Urinary bladder (tissue), 4 donors: ENCODE measurements around the gene FYN. TPM values are rescaled to one million over a fixed set of nuclear protein-coding genes. Genes with fewer than 3 reads are reported as not detected.

Experiments used
- DNase-seq: peaks from one replicate; pipeline ENCODE4 v3.0.0-alpha.2; 2015; ENCODE audit errors: extremely low spot score
- H3K27ac ChIP-seq: one replicate; pipeline ENCODE4 v1.5.1; 2013; ENCODE audit warnings: low read depth, mild to moderate bottlenecking, moderate library complexity
- H3K36me3 ChIP-seq: one replicate; pipeline ENCODE4 v1.6.1; 2013; ENCODE audit warnings: mild to moderate bottlenecking, moderate library complexity; ENCODE audit not compliant: insufficient read depth
- H3K4me1 ChIP-seq: one replicate; pipeline ENCODE4 v1.6.1; 2013; ENCODE audit warnings: mild to moderate bottlenecking, moderate library complexity; ENCODE audit not compliant: insufficient read depth
- H3K4me3 ChIP-seq: one replicate; pipeline ENCODE4 v1.5.1; 2013; ENCODE audit warnings: low read depth, low read length
- WGBS: extraction: QIAGEN DNeasy Blood & Tissue Kit; methylation state at CpG from one replicate; pipeline ENCODE4 v1.1.7; 2013; 5-methylcytosine and 5-hydroxymethylcytosine counted together
- polyA plus RNA-seq: library from polyadenylated mRNA; stranded (reverse); fragments of 200-250 nt; gene quantifications from one replicate; pipeline ENCODE4 v1.2.3, GENCODE V29; 2013
- total RNA-seq: library from RNA; depleted of rRNA; stranded (reverse); fragments of >200 nt; gene quantifications from one replicate; pipeline ENCODE4 v1.2.3, GENCODE V29; 2014
- donor health status: healthy with polysubstance abuse.
- donor health status: healthy.

Gene FYN
- total and polyA plus RNA-seq, 2 donors = 91.5 to 201 TPM

- Histone ChIP-seq H3K4me1 (no peaks in the 10 kb centered on the region), H3K27ac (no peak overlapping the region), H3K36me3 (no peaks in the 10 kb centered on the region), H3K4me3 (no peak overlapping the region)
- WGBS = 37% methylated on average over 2 of the region's 2 CpGs
- no peak for DNase-seq
These were observed 88.8 kb downstream of the FYN start for GRCh38 chr6:111784433-111784832.

GRCh38 chr6:111782887-111783466 is 90.3 kb downstream of the FYN start:
- no peak overlapping the region for H3K27ac ChIP-seq
- no peak for DNase-seq
- 58% methylated on average over 3 of the region's 3 CpGs for WGBS
- H3K4me1 ChIP-seq = no peaks in the 10 kb centered on the region
- no peak overlapping the region for H3K4me3 ChIP-seq
- H3K36me3 ChIP-seq = no peaks in the 10 kb centered on the region

- no peak overlapping the region for H3K27ac ChIP-seq
- no peak for DNase-seq
- WGBS = 95% methylated on average over 5 of the region's 5 CpGs
- H3K36me3 ChIP-seq = no peaks in the 10 kb centered on the region
- H3K4me1 ChIP-seq = no peaks in the 10 kb centered on the region
- H3K4me3 ChIP-seq = no peak overlapping the region
These were observed 91.0 kb downstream of the FYN start for GRCh38 chr6:111782192-111782809.

- H3K27ac ChIP-seq = no peak overlapping the region
- WGBS = 35% methylated on average over 11 of the region's 11 CpGs
- no peak for DNase-seq
These were observed 92.1 kb downstream of the FYN start for GRCh38 chr6:111781041-111781708.

GRCh38 chr6:111780393-111780792 is 92.9 kb downstream of the FYN start:
- WGBS = 56% methylated on average over 5 of the region's 5 CpGs
- no peak overlapping the region for H3K27ac ChIP-seq

More at GRCh38 chr6:111781041-111781708, 92.1 kb downstream of the FYN start:
- no peaks in the 10 kb centered on the region for H3K36me3 ChIP-seq
- no peak overlapping the region for H3K4me3 ChIP-seq
- H3K4me1 ChIP-seq = no peaks in the 10 kb centered on the region

GRCh38 chr6:111779660-111780059 is 93.6 kb downstream of the FYN start:
- Histone ChIP-seq H3K36me3 (no peaks in the 10 kb centered on the region), H3K27ac (no peak overlapping the region), H3K4me1 (no peaks in the 10 kb centered on the region), H3K4me3 (no peak overlapping the region)
- DNase-seq = no peak
- 95% methylated on average over 2 of the region's 2 CpGs for WGBS

More at GRCh38 chr6:111780393-111780792, 92.9 kb downstream of the FYN start:
- H3K36me3 ChIP-seq = no peaks in the 10 kb centered on the region
- H3K4me3 ChIP-seq = no peak overlapping the region
- H3K4me1 ChIP-seq = no peaks in the 10 kb centered on the region
- DNase-seq = no peak

GRCh38 chr6:111779031-111779430 is 94.2 kb downstream of the FYN start:
- no peak for DNase-seq
- 95% methylated on average over 3 of the region's 3 CpGs for WGBS
- no peaks in the 10 kb centered on the region for H3K36me3 ChIP-seq
- H3K27ac ChIP-seq = no peak overlapping the region
- H3K4me3 ChIP-seq = no peak overlapping the region
- H3K4me1 ChIP-seq = no peaks in the 10 kb centered on the region

- peak overlapping the region; percentile 43 for H3K27ac ChIP-seq
- no peaks in the 10 kb centered on the region for H3K36me3 ChIP-seq
- 51% methylated on average over 6 of the region's 6 CpGs for WGBS
These were observed 95.9 kb downstream of the FYN start for GRCh38 chr6:111777357-111777756.

GRCh38 chr6:111776236-111777221 is 96.7 kb downstream of the FYN start:
- no peak for DNase-seq
- Histone ChIP-seq H3K36me3 (no peaks in the 10 kb centered on the region), H3K27ac (peak overlapping the region; percentile 30), H3K4me1 (no peaks in the 10 kb centered on the region), H3K4me3 (no peak overlapping the region)
- 37% methylated on average over 8 of the region's 8 CpGs for WGBS

More at GRCh38 chr6:111777357-111777756, 95.9 kb downstream of the FYN start:
- H3K4me1 ChIP-seq = no peaks in the 10 kb centered on the region
- no peak for DNase-seq
- H3K4me3 ChIP-seq = no peak overlapping the region

- 77% methylated on average over 8 of the region's 8 CpGs for WGBS
These were observed 97.9 kb downstream of the FYN start for GRCh38 chr6:111775145-111775922.

GRCh38 chr6:111774346-111774703 is 98.9 kb downstream of the FYN start:
- no peaks in the 10 kb centered on the region for H3K4me1 ChIP-seq
- H3K36me3 ChIP-seq = no peaks in the 10 kb centered on the region
- no peak overlapping the region for H3K27ac ChIP-seq
- no peak for DNase-seq
- no peak overlapping the region for H3K4me3 ChIP-seq
- 91% methylated on average over 1 of the region's 1 CpG for WGBS

More at GRCh38 chr6:111775145-111775922, 97.9 kb downstream of the FYN start:
- Histone ChIP-seq H3K4me3 (no peak overlapping the region), H3K36me3 (no peaks in the 10 kb centered on the region), H3K4me1 (no peaks in the 10 kb centered on the region), H3K27ac (no peak overlapping the region)
- DNase-seq = no peak

- Histone ChIP-seq H3K4me3 (no peak overlapping the region), H3K27ac (no peak overlapping the region), H3K4me1 (no peaks in the 10 kb centered on the region), H3K36me3 (no peaks in the 10 kb centered on the region)
- WGBS = 80% methylated on average over 5 of the region's 7 CpGs
- DNase-seq = no peak
These were observed 99.5 kb downstream of the FYN start for GRCh38 chr6:111773501-111774345.
